H1 (cell line): ENCODE results near the gene COG7. TPM values are rescaled to one million over a fixed set of nuclear protein-coding genes. Genes with fewer than 3 reads are reported as not detected.

Experiments used
- CTCF ChIA-PET: fragments of 300-600 bp; sonication (Branson Sonifier 250); formaldehyde crosslinking; loops from one replicate; lab custom pipeline; 2021; ENCODE audit not compliant: partially characterized antibody; lab: Charles Lee
- POLR2A ChIA-PET: fragments of 300-600 bp; sonication (Branson Sonifier 250); formaldehyde crosslinking; loops from one replicate; lab custom pipeline; 2021; ENCODE audit warnings: inconsistent platforms; ENCODE audit not compliant: partially characterized antibody; lab: Charles Lee
- DNase-seq, 2 experiments: peaks; one replicate each; pipeline versions ENCODE4 v3.0.0 to v3.0.0-alpha.2; 2010 to 2022; ENCODE audit warnings: low spot score in 2 of 2, low read depth in 1 of 2, mixed read lengths in 1 of 2
- FAIRE-seq: peaks from 2 replicates; lab custom pipeline; 2011; peaks lifted over from hg19 to GRCh38; lab: Jason Lieb, UNC
- H2AFZ ChIP-seq: 2 replicates; pipeline ENCODE4 v1.8.1; 2012; ENCODE audit warnings: low read length, inconsistent platforms
- H2AK5ac ChIP-seq: 2 replicates; pipeline ENCODE4 v1.6.1; 2013; ENCODE audit warnings: low read depth, low read length
- H2BK120ac ChIP-seq: replicated peaks from 2 replicates; pipeline ENCODE3; 2013; ENCODE audit warnings: low read depth, low read length, inconsistent platforms
- H2BK12ac ChIP-seq: 2 replicates; pipeline ENCODE4 v1.6.1; 2013; ENCODE audit warnings: low read depth, low read length
- H2BK15ac ChIP-seq: 2 replicates; pipeline ENCODE4 v1.6.1; 2013; ENCODE audit warnings: low read length
- H2BK20ac ChIP-seq: 2 replicates; pipeline ENCODE4 v1.6.1; 2013; ENCODE audit warnings: low read length
- H2BK5ac ChIP-seq: 2 replicates; pipeline ENCODE4 v1.6.1; 2013; ENCODE audit warnings: low read depth, low read length
- H3K14ac ChIP-seq: 2 replicates; pipeline ENCODE4 v1.6.1; 2013; ENCODE audit warnings: inconsistent platforms; ENCODE audit not compliant: insufficient read length
- H3K18ac ChIP-seq: 2 replicates; pipeline ENCODE4 v1.6.1; 2013; ENCODE audit warnings: low read length; ENCODE audit errors: extremely low read depth
- H3K23ac ChIP-seq: 2 replicates; pipeline ENCODE4 v1.6.1; 2013; ENCODE audit warnings: inconsistent platforms; ENCODE audit not compliant: insufficient read length
- H3K23me2 ChIP-seq: 2 replicates; pipeline ENCODE4 v1.6.1; 2013; ENCODE audit warnings: low read depth, low read length
- H3K27ac ChIP-seq: 2 replicates; pipeline ENCODE4 v1.6.1; 2011; ENCODE audit warnings: low read depth, low read length, inconsistent platforms
- H3K27me3 ChIP-seq, 4 experiments: replicated peaks in 1 of 4; 1 replicate in 1 of 4; 2 replicates in 3 of 4; pipeline versions ENCODE4 v1.6.1 to v1.8.1; 2011 to 2013; ENCODE audit warnings: low read length in 3 of 4, mild to moderate bottlenecking in 3 of 4, inconsistent platforms in 2 of 4, mixed read lengths in 2 of 4, moderate library complexity in 1 of 4; ENCODE audit not compliant: control insufficient read depth in 3 of 4, insufficient read depth in 3 of 4; ENCODE audit errors: extremely low read depth in 1 of 4
- H3K36me3 ChIP-seq, 4 experiments: 2 replicates each; pipeline versions ENCODE4 v1.6.1 to v1.8.1; 2011 to 2013; ENCODE audit warnings: mild to moderate bottlenecking in 4 of 4, low read length in 3 of 4, moderate library complexity in 2 of 4, control low read depth in 1 of 4, inconsistent platforms in 1 of 4; ENCODE audit not compliant: insufficient read depth in 4 of 4, control insufficient read depth in 2 of 4
- H3K4ac ChIP-seq: replicated peaks from 2 replicates; pipeline ENCODE3; 2013; ENCODE audit warnings: low read length, low read depth, mixed read lengths, inconsistent platforms; ENCODE audit not compliant: insufficient read length
- H3K4me1 ChIP-seq, 4 experiments: replicated peaks in 1 of 4; 1 replicate in 1 of 4; 2 replicates in 3 of 4; pipeline versions ENCODE4 v1.6.1 to v1.8.1; 2011 to 2013; ENCODE audit warnings: low read length in 3 of 4, inconsistent platforms in 2 of 4, mixed read lengths in 1 of 4; ENCODE audit not compliant: insufficient read depth in 4 of 4, control insufficient read depth in 3 of 4
- H3K4me2 ChIP-seq, 2 experiments: 2 replicates each; pipeline versions ENCODE4 v1.6.1 to v1.8.1; 2011 to 2013; ENCODE audit warnings: low read depth in 2 of 2, low read length in 2 of 2, control low read depth in 1 of 2, inconsistent platforms in 1 of 2, mild to moderate bottlenecking in 1 of 2; ENCODE audit not compliant: insufficient read depth in 1 of 2
- H3K4me3 ChIP-seq, 4 experiments: fragments of 200-600, 300-600 bp in 1 of 4; sonication (generic), shearing (Covaris generic), sonication (Bioruptor Twin) in 1 of 4; 2 replicates each; pipeline versions ENCODE4 v1.5.1 to v1.8.1; 2011 to 2016; ENCODE audit warnings: low read length in 4 of 4, low read depth in 3 of 4, control low read depth in 2 of 4, inconsistent platforms in 2 of 4, mild to moderate bottlenecking in 2 of 4, mixed read lengths in 1 of 4, moderate library complexity in 1 of 4; ENCODE audit not compliant: insufficient read depth in 2 of 4; ENCODE audit errors: extremely low read depth in 1 of 4
- H3K56ac ChIP-seq: replicated peaks from 2 replicates; pipeline ENCODE3; 2013; ENCODE audit warnings: low read depth, mild to moderate bottlenecking, mixed read lengths, low read length, inconsistent platforms; ENCODE audit not compliant: insufficient read length
- H3K79me1 ChIP-seq: 2 replicates; pipeline ENCODE4 v1.6.1; 2013; ENCODE audit warnings: low read depth, low read length, control low read depth
- H3K79me2 ChIP-seq, 2 experiments: 2 replicates each; pipeline versions ENCODE4 v1.6.1 to v1.8.1; 2012 to 2013; ENCODE audit warnings: low read length in 2 of 2, mild to moderate bottlenecking in 2 of 2, inconsistent platforms in 1 of 2; ENCODE audit not compliant: insufficient read depth in 2 of 2, control insufficient read depth in 1 of 2
- H3K9ac ChIP-seq, 4 experiments: replicated peaks in 1 of 4; 1 replicate in 1 of 4; 2 replicates in 3 of 4; pipeline versions ENCODE4 v1.6.1 to v1.8.1; 2011 to 2013; ENCODE audit warnings: low read depth in 3 of 4, low read length in 3 of 4, control low read depth in 2 of 4, mild to moderate bottlenecking in 2 of 4, moderate library complexity in 2 of 4, inconsistent platforms in 1 of 4; ENCODE audit errors: extremely low read depth in 1 of 4
- H3K9me3 ChIP-seq, 2 experiments: 2 replicates each; pipeline versions ENCODE4 v1.6.1 to v1.8.1; 2012 to 2013; ENCODE audit warnings: mild to moderate bottlenecking in 2 of 2, moderate library complexity in 2 of 2, control low read depth in 1 of 2, inconsistent platforms in 1 of 2, low read depth in 1 of 2, low read length in 1 of 2, mixed read lengths in 1 of 2; ENCODE audit not compliant: insufficient read depth in 2 of 2
- H4K20me1 ChIP-seq, 2 experiments: replicated peaks in 1 of 2; 2 replicates each; pipeline versions ENCODE3 to v1.8.1; 2011 to 2013; ENCODE audit warnings: inconsistent platforms in 2 of 2, low read length in 2 of 2, mild to moderate bottlenecking in 1 of 2; ENCODE audit not compliant: insufficient read depth in 2 of 2, control insufficient read depth in 1 of 2
- H4K5ac ChIP-seq: 2 replicates; pipeline ENCODE4 v1.6.1; 2013; ENCODE audit warnings: low read length, low read depth, mixed read lengths, inconsistent platforms; ENCODE audit not compliant: insufficient read length
- H4K8ac ChIP-seq: 2 replicates; pipeline ENCODE4 v1.8.0; 2013; ENCODE audit warnings: mild to moderate bottlenecking, moderate library complexity, low read length, inconsistent platforms; ENCODE audit not compliant: insufficient read depth; ENCODE audit errors: extremely low read depth
- H4K91ac ChIP-seq: replicated peaks from 2 replicates; pipeline ENCODE3; 2013; ENCODE audit warnings: low read length, mixed read lengths, inconsistent platforms; ENCODE audit not compliant: insufficient read length
- E2F6 ChIP-seq: IDR thresholded peaks from 2 replicates; pipeline ENCODE4 v1.6.1; 2012; ENCODE audit warnings: inconsistent platforms
- RAD21 ChIP-seq, 2 experiments: IDR thresholded peaks in 1 of 2; conservative IDR thresholded peaks in 1 of 2; 2 replicates each; pipeline ENCODE4 v1.6.1; 2011; ENCODE audit warnings: low read depth in 2 of 2, low read length in 2 of 2, improper control_type of control experiment in 1 of 2, inconsistent platforms in 1 of 2, mild to moderate bottlenecking in 1 of 2, moderate library complexity in 1 of 2
- RFX5 ChIP-seq: IDR thresholded peaks from 2 replicates; pipeline ENCODE4 v1.6.1; 2011; ENCODE audit warnings: low read depth, low read length, improper control_type of control experiment, borderline replicate concordance
- WGBS, 2 experiments: shearing (Covaris generic) in 1 of 2; methylation state at CpG; one replicate each; pipeline versions ENCODE4 v1.1.6 to v1.1.7; 2013 to 2015; ENCODE audit warnings: low lambda C conversion rate in 2 of 2, mixed read lengths in 2 of 2, inconsistent platforms in 1 of 2, low coverage in 1 of 2, missing lambda C conversion rate in 1 of 2; ENCODE audit not compliant: insufficient replicate concordance in 2 of 2, insufficient coverage in 1 of 2, insufficient read length in 1 of 2; ENCODE audit errors: extremely low coverage in 1 of 2, missing lambda C conversion rate in 1 of 2; 5-methylcytosine and 5-hydroxymethylcytosine counted together
- polyA plus RNA-seq, 7 experiments: library from polyadenylated mRNA; depleted of rRNA in 3 of 7; stranded (reverse) in 5 of 7; unstranded in 2 of 7; fragments of >200 nt in 5 of 7; fragments of 200-250 nt in 2 of 7; gene quantifications; 1 replicate in 5 of 7; 2 replicates in 1 of 7; 4 replicates in 1 of 7; pipeline versions ENCODE4 v1.2.1 to v1.2.3, GENCODE V29; 2011 to 2013; ENCODE audit warnings: missing spikeins in 2 of 7, mixed read lengths in 2 of 7
- total RNA-seq: library from RNA; stranded (reverse); fragmentation: NEBNext Ultra II Directional; extraction: Animal tissue kit (Norgen Biotek cat#: 25700); gene quantifications from 2 replicates; pipeline ENCODE4 v1.2.1, GENCODE V29; 2021

COG7 gene
- total and polyA plus RNA-seq, 2 of the 8 experiments (the other 6 are each of a cell fraction or from before 2014, with no cell fraction given), result 17.2 to 40.4 TPM

GRCh38 chr16:23436951-23437350 lies 16.0 kb downstream of the COG7 start:
- ChIA-PET POLR2A (interaction anchor here (1.6 kb wide), 1 partner anchor 11 kb away, joined by 6 read pairs; no protein-coding TSS in a partner anchor), CTCF (interaction anchor here (0.9 to 6.2 kb wide), 17 partner anchors 11 to 410 kb away, joined by 3 to 178 read pairs (median 23); partner anchors contain the start of genes COG7 and SCNN1G)
- H3K79me2 ChIP-seq, result no peaks in the 10 kb centered on the region
- no peaks in the 10 kb centered on the region for H4K20me1 ChIP-seq
- FAIRE-seq (no peak), DNase-seq (no peak)
- H3K18ac ChIP-seq, result no peak overlapping the region
- no peak overlapping the region for H2AK5ac ChIP-seq
- no peak overlapping the region for H3K27ac ChIP-seq
- H3K27me3 ChIP-seq, result no peaks in the 10 kb centered on the region
- H3K23ac ChIP-seq, result no peak overlapping the region
- H3K4ac ChIP-seq, result no peak overlapping the region
- H3K4me2 ChIP-seq, result no peak overlapping the region
- H2AFZ ChIP-seq, result no peak overlapping the region
- no peak overlapping the region for H2BK20ac ChIP-seq
- no peak overlapping the region for H3K4me3 ChIP-seq
- no peaks in the 10 kb centered on the region for H3K9me3 ChIP-seq
- H3K14ac ChIP-seq, result no peak overlapping the region
- no peaks in the 10 kb centered on the region for H3K79me1 ChIP-seq
- no peak overlapping the region for H3K9ac ChIP-seq
- H2BK120ac ChIP-seq, result no peak overlapping the region
- H3K36me3 ChIP-seq, result peaks cover 2 to 21% (median 10%) of the 10 kb centered on the region in 4 experiments; a peak in 6 of 8 replicates
- whole genome bisulfite sequencing, 2 experiments, result 84% methylated on average over 4 of the region's 4 CpGs; no CpG with 5 or more reads in 1 of the 2 experiments
- no peak overlapping the region for H2BK5ac ChIP-seq
- H4K91ac ChIP-seq, result no peak overlapping the region
- no peak overlapping the region for H3K56ac ChIP-seq
- no peaks in the 10 kb centered on the region for H3K23me2 ChIP-seq
- no peak overlapping the region for H2BK15ac ChIP-seq
- H2BK12ac ChIP-seq, result no peak overlapping the region
- H4K8ac ChIP-seq, result no peak overlapping the region
- no peak overlapping the region for H4K5ac ChIP-seq
- H3K4me1 ChIP-seq, result no peaks in the 10 kb centered on the region
- TF ChIP-seq RFX5 (no peak), RAD21 (IDR thresholded peaks at IDR 0.05 in 1 of 2, conservative IDR thresholded peaks at IDR 0.05 in 1 of 2; ENCODE audit: low read depth in 2 of 2, low read length in 2 of 2) (no peak), E2F6 (no peak)
